Mucosa of gallbladder (tissue), 1 donor: ENCODE measurements around the gene MAST4. TPM values are rescaled to one million over a fixed set of nuclear protein-coding genes. Genes with fewer than 3 reads are reported as not detected.

ENCODE experiments used
- DNase-seq: peaks from one replicate; pipeline ENCODE4 v3.0.0-alpha.2; 2020; ENCODE audit warnings: low spot score
- total RNA-seq: library from RNA; stranded (reverse); gene quantifications from one replicate; pipeline ENCODE4 v1.2.1, GENCODE V29; 2021
- donor health status: DM: no; HTN: no; CAD: no.

The MAST4 gene
- total RNA-seq, 1 donor from 2014 or later: 30.5 TPM

DNA sequence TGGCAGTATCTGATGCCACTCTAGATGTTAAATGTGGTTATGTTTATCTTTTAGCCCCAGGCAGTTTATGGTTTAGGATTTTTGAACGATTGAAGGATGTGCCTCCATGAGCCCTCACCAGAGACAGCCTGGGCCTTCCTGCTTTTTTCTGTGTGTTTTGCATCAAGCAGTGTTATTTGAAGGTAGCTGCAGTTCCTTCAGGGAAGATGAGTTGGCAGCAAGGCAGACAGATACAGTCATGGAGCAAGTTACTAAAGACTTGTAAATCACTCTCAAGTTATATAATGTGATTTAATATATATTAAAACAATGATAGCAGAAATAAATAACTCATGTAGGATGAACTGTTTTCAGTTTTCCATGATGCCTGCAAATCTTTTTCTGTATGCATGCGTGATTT lies 395.6 kb downstream of the MAST4 start:
- no peak for DNase-seq

DNA sequence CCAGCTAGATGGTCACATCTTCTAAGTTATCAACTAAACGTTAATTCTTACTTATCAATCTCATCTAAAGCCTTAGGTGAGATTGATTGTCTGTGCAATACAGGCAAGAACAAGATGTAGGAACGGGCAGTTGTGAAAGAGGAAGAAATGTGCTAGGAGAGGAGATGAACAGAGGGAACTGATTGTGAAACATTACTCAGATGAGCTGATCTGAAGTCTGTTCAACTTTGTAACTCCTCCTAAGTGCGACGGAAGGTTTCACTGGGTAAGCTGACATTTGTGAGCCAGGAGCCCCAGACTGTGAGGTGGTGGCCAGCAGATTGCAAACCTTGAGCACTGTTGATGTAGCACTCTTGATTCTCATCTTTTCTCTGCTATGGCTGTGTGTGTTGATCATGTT lies 396.4 kb downstream of the MAST4 start:
- no peak for DNase-seq

DNA sequence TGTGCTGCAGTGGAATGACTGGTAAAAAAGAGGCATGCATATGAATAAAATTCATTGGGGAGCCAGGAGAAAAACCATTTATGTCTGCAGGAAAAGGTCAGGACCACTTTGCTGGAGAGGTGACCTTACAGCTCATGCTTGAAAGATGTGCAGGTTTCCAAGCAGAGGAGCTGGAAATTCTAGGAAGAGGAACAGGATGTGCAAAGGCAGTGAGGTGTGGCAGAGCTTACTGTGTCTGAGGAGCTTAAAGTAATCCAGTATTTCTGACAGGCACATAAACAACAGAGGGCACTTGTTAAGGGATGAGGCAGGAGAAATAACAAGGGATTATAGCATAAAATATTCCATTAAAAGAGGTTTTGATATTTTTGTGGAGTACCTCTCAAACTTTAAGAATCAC lies 397.3 kb downstream of the MAST4 start:
- DNase-seq: no peak

DNA sequence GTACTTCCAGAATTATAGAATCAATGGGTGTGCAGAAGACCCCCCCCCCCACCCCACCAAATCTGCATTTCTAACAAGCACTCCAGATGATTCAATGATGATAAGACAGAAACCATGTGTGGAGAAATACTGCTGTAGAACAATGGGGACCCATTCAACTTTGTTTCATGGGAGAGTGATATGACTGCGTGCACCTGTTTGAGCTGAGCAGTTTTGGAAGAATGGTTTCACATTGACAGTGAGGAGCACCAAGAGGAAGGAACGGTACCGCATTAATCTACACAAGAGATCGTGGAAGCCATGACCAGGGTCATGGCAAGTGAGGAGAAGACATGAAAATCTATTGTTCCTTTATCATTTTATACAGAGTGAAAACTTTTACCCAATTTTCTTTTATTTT lies 397.7 kb downstream of the MAST4 start:
- no peak for DNase-seq

DNA sequence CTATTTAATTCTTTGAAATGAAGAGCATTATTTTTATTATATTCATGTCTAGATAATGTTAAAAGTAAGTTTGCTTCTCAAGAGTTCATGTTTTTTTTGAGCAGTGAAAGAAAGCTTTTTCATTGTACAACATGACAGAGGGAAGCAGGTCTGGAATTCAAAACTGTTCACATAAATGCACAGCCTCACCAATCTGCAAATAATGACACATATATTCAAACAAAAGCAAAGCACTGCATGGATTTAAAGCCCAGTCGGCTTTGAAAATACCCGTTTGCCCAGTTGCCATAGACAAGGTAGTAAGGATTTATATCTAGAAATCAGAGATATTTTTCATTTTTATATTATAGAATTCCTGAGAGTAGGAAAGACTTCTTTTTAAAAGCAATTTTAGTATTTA lies 398.6 kb downstream of the MAST4 start:
- DNase-seq: no peak

DNA sequence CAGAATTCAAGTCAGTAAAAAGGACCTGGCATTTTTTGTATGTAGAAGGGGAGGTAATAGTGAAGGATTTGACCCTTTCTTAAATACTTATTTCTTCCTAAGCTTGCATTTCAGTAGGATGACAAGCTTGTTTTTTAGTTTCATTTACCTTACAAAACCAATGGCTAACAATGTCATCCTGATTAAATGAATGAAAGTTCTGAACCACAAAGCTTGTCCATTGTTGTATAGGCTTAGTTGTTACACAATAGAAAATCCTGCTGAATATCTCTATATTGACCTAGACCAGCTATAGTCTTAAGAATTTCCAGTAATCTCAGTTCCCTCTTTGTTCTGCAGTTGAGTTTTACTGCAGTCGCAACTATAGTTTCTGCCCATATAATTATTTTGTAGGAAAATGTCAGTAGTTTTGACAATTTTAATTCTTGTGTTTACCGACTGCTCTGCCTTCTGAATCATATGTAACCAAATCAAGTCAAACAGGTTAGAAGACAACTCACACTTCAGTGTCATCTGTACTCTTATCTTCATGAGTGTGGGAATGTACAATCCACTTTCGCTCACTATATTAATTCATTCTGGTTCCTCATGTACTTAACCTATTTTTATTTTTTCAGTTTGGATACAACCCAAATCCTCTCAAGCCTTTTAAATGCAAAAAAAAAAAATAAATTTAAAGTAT lies 404.7 kb downstream of the MAST4 start:
- no peak for DNase-seq

DNA sequence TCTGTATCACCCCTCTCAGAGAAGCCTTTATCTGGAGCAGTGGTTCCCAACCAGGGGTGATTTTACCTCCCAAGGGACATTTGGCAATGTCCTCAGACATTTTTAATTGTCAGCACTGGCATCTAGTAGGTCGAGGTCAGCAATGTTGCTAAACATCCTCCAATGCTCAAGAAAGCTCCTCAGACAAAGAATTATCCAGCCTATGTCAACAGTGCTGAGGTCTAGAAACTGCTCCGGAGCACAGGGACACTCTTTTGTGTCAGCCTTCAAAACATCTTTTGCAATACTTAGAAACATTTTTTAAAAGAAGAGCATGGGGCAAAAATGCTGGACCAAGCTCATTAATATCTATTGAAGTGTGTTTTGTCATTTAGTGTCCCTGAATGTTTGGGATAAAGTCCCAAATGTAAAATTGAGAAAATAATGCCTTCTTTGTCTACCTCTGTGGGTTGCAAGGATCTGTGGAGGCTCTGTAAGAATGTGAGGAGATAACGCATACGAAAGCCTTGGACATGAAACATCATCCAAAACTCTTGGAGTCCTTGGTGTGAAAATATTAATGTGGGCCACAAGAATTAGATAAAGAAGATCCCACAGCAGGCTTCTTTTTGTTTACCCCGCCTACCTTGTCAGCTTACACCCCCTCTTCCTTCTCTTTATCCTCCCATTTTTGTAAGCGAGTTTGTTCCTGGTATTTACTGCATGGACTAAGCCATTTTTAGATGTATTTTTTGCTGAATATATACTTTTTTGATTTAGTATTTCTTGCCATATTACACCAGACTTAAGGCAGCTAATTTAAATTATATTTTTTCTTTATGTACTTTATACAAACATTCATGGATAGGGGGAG lies 406.9 kb downstream of the MAST4 start:
- DNase-seq: no peak

DNA sequence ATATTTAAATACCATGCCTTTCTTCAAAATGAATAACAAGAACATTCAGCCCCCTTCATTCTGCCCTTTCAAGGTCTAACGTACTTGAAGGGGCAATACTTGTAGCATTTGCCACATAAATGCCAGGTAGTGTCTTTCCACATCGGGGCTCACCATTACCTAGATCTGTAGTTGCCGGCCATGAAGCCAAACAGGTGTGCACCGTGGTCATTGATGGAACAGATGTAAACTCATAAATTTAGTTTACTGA lies 407.4 kb downstream of the MAST4 start:
- DNase-seq: no peak

DNA sequence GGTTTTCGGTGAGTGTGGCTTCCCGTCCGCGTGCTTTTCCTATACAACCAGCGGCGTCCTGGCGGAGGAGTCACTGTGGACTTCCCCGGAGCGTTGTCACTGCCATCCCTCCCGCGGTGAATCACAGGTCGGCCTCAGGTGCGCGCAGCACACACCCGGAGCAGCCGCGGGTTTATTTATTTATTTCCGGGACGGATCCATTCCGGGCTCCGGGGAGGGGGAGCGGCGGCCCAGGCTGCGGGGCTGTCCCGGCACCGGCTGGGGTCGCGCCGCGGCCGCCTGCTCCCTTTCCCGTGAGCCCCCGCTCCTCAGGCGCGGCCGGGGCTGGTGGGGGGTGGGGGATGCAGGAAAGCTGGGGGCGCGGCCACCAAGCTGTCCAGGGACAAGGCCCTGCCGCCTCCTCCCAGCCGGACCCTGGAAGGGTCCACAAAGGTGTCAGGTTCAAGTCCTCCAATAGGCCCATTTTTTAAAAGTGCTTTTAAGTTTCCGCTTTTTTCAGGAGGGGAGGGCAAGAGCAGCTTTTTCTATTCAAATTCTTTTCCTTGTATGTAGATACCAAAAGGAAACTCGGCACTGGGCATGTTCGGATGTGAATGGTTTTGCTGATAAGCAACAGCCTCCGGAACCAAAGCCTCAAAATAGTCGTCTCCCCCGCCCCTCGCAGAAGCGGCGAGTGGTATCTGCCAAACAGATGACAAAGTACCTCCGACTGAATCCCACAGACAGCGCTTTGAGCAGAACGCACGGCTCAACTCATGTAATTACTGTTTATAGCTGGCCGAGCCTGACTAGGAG lies 407.9 kb downstream of the MAST4 start:
- DNase-seq: peak; percentile 92

DNA sequence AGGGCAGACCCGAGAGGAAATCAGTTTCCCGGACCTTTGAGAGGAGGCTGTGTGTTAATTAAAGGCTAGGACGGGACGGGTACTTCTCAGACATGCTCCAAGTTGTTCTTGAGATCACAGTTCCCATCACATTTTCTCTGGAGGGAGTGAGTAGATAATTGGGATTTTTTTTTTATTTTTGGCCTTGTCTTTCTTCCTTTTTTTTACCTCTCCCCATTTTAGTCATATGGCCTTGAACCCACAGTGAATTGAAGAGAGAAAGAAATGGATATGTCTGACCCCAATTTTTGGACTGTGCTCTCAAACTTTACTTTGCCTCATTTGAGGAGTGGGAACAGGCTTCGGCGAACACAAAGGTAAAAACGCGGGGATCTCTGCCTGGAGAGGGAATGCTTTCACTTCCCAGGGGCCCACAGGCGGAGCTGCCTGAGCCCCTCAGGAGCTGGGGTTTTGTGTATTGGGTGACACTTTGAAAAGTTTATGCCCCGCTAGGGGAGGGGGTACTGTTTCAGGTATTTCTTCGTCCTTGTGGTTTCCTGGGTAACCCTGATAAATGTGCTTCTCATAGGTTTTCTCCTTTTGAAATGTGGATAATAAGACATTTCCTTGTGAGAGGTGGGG lies 408.6 kb downstream of the MAST4 start:
- DNase-seq: no peak

DNA sequence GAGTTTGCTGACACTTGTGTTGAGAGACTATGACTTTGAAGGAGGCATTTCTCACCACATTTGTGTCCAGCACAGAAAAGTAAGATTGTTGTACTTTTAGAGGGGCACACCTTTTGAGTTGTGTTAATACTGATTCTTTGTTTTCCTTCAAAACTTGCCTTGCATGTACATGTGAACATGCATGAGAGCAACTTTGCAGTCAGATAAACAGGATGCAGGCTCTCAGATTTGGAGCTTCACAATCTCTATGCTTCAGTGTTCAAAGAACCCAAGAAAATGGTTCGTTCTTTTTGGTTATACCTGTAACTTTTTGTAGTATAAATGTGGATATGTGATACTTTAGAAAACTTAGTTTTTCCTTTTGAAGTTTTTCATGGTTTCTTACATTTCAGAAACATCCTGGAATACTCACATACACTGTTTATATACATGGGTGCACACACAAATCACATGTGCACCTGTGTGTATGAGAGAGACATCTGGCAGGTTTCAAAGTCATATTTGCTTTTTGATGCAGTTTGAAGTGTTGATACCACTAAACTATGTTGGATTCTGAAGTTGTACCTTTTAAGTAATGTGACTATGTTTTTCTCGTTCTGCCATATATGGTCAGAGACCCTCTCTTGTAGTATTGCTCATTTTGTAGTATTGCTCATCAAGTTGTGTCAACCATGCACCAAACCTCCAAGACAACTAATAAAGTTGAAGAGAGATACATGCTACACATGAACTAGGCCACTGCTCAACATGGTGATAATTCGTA lies 409.7 kb downstream of the MAST4 start:
- DNase-seq: no peak

DNA sequence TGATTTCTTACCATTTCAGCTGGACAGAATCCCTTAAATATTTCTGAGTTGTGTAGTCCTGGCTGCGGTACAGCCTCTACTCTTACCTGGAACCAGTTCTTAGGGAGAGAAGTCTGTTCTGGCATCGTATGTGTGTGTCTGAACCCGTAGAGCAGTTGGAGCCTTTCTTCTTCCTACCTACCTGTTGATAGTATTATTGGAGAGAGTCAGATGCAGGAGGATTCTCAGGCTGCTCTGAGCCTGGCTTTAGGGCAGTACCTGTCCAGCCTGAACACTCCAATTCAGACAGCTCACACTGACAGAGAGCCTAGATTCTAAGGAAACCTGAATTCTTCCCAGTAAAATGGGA lies 410.3 kb downstream of the MAST4 start:
- no peak for DNase-seq

DNA sequence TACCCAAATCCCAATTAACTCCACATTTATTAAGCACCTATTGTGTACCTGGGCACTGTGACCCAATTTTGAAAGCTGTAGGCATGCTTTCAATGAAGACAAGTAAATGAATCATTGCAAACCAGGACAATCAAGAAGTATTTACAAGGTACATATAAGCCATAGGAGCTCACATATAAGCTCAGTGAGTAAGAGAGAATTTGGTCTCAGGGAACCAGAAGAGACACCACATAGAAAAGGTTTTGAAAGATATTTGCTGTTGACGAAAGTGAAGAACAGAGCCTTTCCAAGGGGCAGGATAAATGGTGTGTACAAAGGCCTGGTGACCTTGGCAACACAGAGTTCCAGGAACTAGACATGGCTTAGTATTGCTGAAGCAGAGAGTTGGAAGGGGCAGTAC lies 412.8 kb downstream of the MAST4 start:
- no peak for DNase-seq

DNA sequence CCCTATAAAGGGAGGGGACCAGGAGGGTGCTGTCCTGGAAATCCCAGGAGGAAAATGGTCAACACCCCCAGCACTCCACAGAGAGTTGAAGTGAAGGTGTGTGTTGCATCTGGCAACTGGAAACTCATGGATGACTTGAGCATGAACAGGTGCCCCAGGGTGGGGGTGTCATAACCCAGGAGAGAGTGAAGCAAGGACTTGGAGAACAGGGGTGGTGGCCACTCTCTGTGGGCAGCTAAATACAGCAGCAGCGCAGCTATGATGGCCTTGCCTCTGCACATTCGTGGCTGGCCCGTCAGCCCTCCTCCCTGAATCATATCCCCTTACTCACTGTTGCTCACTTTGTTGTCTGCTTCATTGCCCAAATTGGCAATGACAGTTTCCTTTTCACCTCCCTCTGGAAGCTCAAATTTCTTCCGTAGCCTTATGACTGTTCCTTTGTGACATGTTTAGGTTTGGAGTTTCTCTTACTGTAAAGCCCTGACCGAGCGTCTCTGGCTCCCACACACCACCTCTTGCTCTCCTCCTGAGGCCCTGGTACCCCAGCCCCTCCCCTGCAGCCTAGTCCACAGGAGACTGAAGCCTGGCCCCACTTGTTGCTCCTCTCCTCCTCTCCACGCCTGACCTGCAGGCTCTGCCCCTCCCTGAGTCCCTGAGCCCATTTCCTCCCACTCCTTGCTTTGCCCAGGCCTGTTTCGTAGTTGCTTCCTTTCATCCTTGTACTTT lies 414.7 kb downstream of the MAST4 start:
- no peak for DNase-seq

DNA sequence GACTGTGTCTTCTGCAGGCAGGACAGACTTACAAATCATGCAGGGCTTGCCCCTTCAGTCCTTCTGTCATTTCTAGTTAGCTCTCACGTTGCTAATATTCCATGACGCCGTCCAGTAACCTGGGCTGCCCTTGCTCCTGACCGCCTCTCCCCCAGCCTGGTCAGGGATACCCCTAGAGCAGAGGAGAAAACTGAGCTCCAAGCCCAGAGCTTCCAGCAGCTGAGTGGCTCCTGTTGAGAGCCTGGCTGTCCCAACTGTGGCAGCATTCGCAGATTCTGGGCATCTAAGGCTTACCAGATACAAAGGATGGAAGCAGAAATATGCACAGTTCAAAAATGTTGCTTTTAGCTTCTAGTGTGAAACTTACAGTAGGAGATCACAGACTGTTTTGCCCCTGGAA lies 415.2 kb downstream of the MAST4 start:
- DNase-seq: no peak

DNA sequence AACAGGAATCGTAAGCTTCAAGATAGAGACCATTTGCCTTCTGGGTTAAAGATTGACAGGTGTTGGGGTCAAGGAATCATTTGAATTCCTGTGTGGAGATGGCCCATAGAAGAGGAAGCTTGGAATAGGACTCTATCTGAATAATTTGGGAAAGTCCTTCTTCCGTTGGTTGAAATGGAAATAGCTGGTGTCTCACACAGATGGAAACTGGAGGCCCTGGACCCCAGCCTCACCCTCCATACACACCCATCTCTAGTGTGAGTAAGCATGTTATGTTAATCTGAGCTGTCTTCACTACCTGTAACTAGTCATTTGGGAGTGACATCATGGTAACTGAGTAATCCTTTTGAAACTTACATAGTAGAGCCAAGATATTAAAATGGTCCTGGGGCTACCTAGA lies 416.0 kb downstream of the MAST4 start:
- no peak for DNase-seq

DNA sequence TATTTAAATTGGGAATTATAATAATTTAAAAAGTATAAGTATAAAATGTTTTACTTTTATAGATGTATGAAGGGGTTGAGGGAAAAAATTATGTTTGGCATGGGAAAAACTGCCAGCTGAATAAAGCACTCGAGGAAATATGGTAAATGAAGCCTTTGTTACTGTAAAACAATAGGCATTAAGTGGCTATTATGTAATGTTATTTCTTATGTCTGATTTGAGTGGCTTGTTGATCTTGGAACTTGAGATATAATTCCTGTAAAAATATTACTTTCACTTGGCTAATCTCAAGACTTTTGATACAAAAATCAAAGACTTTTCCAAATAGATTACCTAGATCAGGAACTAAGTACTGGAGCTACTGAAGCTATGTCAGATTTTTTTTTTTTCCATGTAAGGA lies 417.5 kb downstream of the MAST4 start:
- no peak for DNase-seq

DNA sequence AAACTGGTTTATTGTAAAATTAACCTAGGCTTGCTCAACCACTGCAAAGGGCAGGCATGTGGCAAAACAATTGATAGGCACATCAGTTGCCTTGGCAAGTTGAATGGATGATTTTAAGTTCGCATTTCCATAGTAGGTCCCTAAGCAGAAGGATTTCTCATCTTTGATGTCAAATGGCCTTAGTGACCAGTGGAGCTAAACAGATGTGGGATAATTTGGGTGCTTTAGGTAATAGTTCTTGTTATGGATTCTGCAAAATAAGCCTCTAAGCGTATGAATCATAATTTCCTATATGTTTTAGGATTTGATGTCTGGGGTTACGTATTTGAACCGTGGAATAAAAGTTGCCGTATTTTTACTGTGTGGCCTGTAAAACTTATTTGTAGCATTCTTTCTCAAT lies 418.0 kb downstream of the MAST4 start:
- DNase-seq: no peak

DNA sequence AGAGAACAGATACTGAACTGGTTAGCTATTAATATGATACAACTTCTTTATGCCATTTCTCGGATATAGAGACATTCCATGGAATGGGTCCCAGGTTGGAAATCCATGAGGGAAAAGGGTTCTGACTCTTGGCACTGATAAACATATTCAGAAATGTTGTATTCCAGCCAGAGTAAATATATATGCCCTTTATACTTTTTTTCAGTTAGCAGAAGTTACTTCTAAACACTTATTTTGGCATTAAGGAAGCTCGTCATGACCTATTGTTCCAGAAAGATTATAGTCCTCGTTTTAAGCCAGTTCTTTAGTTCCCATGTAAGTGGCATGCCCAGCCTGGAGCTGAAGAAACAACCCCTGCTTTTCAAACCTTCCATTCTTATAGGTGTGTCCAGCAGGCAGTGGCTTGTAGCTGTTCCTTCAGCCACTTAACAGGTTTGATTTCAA lies 418.8 kb downstream of the MAST4 start:
- no peak for DNase-seq

DNA sequence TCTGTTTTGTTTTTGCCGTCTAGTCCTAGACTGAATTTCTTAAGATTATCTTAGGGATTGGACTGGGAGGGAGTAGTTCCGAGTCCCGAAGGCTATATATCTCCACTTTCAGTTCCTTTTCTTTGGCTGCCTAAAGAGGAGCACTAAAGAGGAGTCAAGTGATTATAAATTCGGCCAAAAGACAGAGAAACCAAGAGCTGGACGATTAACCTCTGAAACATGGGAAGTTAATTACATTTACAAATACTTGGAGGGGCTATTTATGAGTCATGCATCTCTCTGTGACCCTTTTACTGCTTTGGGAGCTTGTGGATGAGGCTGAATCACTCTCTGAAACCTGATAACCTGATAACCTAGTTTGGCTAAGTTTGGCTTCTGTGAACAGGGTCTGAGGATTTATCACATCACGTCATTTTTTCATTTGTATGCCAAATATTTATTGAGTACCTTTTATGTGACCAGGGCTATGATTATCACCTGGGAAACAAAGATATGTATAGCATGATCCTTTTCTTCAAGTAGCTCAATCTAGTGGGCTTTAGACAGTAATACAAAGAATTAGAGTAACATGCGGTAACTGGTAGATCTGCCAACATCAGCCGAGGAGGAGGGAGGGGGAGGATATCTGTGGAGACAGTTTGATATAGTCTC lies 419.5 kb downstream of the MAST4 start:
- no peak for DNase-seq
